GM21619 (cell line): ENCODE results near the gene LRRC10.

Experiments used
- ATAC-seq: cut with Tn5 transposase; IDR thresholded peaks from one replicate; pipeline ENCODE4 v1.9.1; 2021; ENCODE audit not compliant: unreplicated experiment

Gene LRRC10

DNA sequence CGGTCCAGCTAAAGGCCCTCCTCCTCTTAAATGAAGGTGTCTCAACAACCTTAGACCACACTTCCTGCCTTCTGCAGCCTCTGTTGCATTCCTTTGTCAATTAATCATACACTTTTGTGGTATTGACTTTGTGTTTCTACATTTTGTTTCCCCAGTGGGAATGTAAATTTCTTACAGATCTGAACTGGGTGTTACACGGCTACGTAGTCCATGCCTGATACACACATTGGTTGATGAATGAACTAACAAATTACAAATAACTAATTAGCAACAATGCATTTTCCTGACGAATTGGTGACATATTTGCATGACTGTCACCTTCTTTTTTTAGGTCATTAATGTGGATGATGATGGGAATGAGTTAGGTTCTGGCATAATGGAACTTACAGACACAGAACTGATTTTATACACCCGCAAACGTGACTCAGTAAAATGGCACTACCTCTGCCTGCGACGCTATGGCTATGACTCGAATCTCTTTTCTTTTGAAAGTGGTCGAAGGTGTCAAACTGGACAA is 40.6 kb downstream of the LRRC10 start:
- ATAC-seq: no peak

DNA sequence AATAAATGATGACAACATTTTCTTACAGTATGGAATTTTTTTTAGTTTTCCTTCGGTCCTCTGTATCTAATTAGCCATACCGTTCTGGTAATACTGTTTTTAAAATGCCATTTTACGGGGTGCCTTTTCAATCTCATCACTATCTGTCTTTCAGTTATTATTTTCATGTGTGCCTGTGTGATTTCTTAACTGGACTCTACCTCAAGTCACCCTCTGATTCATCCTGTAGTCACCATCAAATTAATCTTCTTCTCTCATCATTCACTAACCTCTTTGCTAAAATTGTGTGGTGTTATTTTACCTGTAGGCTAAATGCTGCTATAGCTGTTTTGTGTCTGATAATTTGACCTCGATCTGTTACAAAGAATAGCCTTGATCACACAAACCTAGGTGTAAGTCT is 41.5 kb downstream of the LRRC10 start:
- no peak for ATAC-seq

DNA sequence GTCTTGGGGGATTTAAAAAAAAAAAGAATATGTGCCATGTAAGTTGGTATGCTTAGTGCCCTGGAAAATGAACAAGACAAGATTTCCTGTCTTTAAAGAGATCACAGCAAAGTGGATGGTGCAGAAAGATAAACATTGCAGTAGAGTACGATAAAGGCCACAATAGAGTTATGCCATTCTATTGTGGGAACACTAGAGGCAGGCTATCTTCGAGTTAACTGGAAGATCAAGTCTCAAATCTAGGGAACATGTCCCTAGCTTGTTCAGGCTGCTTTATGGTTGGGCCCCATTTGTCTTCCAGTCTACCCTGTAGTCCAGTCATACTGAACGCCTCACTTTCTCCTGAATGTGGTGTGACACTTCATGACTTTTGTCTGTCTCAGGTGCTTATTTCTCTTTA is 44.1 kb downstream of the LRRC10 start:
- no peak for ATAC-seq

DNA sequence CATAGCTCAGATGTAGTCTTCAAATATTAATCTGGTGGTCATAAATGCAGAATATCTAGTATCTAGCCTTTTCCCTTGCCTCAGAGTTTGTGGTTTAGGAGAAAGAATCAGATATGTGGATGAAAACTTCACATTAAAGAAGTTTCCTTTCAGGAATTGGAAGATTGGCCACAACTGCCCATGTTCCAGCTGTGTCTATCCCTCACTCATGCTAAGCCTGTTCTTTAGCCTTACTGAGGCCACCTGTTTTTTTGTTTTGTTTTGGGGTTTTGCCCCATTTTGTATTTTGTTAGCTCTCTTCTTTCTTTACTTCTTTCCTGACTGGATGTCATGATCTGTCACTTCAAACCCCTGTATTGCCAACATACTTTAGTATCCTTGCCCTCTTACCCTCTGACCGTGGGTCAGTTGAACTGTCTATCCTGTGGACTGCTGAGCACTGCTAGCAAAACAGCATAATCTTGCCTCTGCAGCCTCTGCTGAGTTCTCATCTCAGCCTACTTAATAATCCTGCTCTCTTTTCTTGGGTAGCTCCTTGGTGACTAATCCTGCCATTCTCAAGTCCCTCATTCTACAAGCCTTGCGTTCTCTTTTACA is 47.4 kb downstream of the LRRC10 start:
- ATAC-seq: no peak
